ENCODE measurements around the gene PRPF4.

- TF ChIP-seq CTCF (IDR thresholded peaks at IDR 0.05) (no peak), POLR2A (IDR thresholded peaks at IDR 0.05) (no peak)
These were observed 31.1 kb downstream of the PRPF4 start for GRCh38 chr9:113306566-113306965.

All from thyroid gland (tissue), 4 donors.